SH-SY5Y (cell line): Measurements from ENCODE around the gene FLRT1.

Source experiments
- GATA2 ChIP-seq: IDR thresholded peaks from 2 replicates; pipeline ENCODE4 v1.6.1; 2011; ENCODE audit warnings: mild to moderate bottlenecking, low read depth, low read length
- GATA3 ChIP-seq: IDR thresholded peaks from 2 replicates; pipeline ENCODE4 v1.6.1; 2011; ENCODE audit warnings: low read depth, mild to moderate bottlenecking, low read length, moderate library complexity

GRCh38 chr11:64035576-64035975 lies at the start of gene FLRT1:
- no peak for TF ChIP-seq GATA2
- TF ChIP-seq GATA3, result no peak
